ENCODE results near the gene PERM1.

- TF ChIP-seq, protein P1, sequence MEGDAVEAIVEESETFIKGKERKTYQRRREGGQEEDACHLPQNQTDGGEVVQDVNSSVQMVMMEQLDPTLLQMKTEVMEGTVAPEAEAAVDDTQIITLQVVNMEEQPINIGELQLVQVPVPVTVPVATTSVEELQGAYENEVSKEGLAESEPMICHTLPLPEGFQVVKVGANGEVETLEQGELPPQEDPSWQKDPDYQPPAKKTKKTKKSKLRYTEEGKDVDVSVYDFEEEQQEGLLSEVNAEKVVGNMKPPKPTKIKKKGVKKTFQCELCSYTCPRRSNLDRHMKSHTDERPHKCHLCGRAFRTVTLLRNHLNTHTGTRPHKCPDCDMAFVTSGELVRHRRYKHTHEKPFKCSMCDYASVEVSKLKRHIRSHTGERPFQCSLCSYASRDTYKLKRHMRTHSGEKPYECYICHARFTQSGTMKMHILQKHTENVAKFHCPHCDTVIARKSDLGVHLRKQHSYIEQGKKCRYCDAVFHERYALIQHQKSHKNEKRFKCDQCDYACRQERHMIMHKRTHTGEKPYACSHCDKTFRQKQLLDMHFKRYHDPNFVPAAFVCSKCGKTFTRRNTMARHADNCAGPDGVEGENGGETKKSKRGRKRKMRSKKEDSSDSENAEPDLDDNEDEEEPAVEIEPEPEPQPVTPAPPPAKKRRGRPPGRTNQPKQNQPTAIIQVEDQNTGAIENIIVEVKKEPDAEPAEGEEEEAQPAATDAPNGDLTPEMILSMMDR (conservative IDR thresholded peaks at IDR 0.05 in 1 of 2, IDR thresholded peaks at IDR 0.05 in 1 of 2; ENCODE audit: low read depth in 1 of 2, low read length in 2 of 2) = no peak
- TF ChIP-seq EZH2 (IDR thresholded peaks at IDR 0.05; ENCODE audit: low read length, missing control alignments) = no peak
Observed at GRCh38 chr1:955474-955873, 26.4 kb downstream of the PERM1 start.
